ENCODE results near the gene LORICRIN. TPM values are rescaled to one million over a fixed set of nuclear protein-coding genes. Genes with fewer than 3 reads are reported as not detected.

The LORICRIN gene
- total and polyA plus RNA-seq, 9 of the 15 experiments (the other 6 are each of a cell fraction or from before 2014, with no cell fraction given), result not detected

DNA sequence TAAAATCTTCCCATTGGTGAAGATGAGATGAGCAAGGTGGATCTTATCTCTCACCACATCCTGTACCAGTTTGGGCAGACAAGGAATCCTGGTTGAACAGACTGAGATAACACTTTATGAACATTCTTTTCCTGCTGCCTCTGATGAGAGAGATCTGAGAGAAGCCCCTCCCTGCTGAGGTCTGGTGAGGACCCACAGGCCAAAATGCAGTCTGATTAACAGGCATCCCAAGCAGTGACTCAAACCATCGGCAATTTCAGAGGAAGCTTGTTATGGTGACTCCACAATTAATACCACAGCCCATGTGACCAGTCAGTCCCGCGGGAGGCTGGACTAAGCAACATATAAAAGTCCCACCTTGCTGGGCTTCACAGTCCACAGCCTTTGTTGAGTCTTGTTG lies 42.3 kb upstream of the LORICRIN start, which contains the start of gene PRR9:
Gene PRR9, plus strand, starts transcription at position 373 of the 400 bp plus-strand sequence. CDS start 561 bp downstream, outside the sequence.
- TF ChIP-seq TEAD1 (CRISPR knock-in tag; IDR thresholded peaks at IDR 0.05) (0 out of 4 replicates have a peak, but pooled peaks of 1 of the 2 experiments have one; percentile 18), RNF2 (IDR thresholded peaks at IDR 0.05) (peak; percentile 49; the same call in 1 of the 2 replicates), TRIM24 (IDR thresholded peaks at IDR 0.05) (no peak), SOX6 (IDR thresholded peaks at IDR 0.05) (0 out of 2 replicates have a peak, but pooled peaks have one; percentile 22), CBFA2T3 (IDR thresholded peaks at IDR 0.05) (peak; percentile 34), FOSL1 (tag; conservative IDR thresholded peaks at IDR 0.05) (peak; percentile 83), ARHGAP35 (IDR thresholded peaks at IDR 0.05; ENCODE audit: partially characterized antibody) (no peak), RBM34 (IDR thresholded peaks at IDR 0.05; ENCODE audit: borderline replicate concordance, insufficient read depth, low read length) (no peak), TEAD4 (IDR thresholded peaks at IDR 0.05; ENCODE audit: low read length) (peak; percentile 41; the same call in 1 of the 2 replicates), TEAD4 (CRISPR knock-in tag; IDR thresholded peaks at IDR 0.05; ENCODE audit: borderline replicate concordance) (no peak), CTBP1 (IDR thresholded peaks at IDR 0.05; ENCODE audit: borderline replicate concordance) (peak; percentile 44; the same call in 1 of the 2 replicates), GABPA (tag; conservative IDR thresholded peaks at IDR 0.05; ENCODE audit: low read depth) (peak; percentile 46; the same call in 1 of the 2 replicates), ETV1 (tag; conservative IDR thresholded peaks at IDR 0.05; ENCODE audit: low read depth) (peak; percentile 44), DNMT1 (IDR thresholded peaks at IDR 0.05) (no peak)
- TF ChIP-seq, protein P1, sequence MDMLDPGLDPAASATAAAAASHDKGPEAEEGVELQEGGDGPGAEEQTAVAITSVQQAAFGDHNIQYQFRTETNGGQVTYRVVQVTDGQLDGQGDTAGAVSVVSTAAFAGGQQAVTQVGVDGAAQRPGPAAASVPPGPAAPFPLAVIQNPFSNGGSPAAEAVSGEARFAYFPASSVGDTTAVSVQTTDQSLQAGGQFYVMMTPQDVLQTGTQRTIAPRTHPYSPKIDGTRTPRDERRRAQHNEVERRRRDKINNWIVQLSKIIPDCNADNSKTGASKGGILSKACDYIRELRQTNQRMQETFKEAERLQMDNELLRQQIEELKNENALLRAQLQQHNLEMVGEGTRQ (CRISPR knock-in tag; IDR thresholded peaks at IDR 0.05), result peak; percentile 63
- TF ChIP-seq, protein P2, sequence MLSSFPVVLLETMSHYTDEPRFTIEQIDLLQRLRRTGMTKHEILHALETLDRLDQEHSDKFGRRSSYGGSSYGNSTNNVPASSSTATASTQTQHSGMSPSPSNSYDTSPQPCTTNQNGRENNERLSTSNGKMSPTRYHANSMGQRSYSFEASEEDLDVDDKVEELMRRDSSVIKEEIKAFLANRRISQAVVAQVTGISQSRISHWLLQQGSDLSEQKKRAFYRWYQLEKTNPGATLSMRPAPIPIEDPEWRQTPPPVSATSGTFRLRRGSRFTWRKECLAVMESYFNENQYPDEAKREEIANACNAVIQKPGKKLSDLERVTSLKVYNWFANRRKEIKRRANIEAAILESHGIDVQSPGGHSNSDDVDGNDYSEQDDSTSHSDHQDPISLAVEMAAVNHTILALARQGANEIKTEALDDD (IDR thresholded peaks at IDR 0.05), result peak; percentile 50
- Histone ChIP-seq H3K4me2 (ENCODE audit: insufficient read depth, low read length) (no peak within 1 kb of the TSS), H3K9ac (ENCODE audit: insufficient read depth in 1 of 2, low read depth in 2 of 2, low read length in 2 of 2) (no peak within 1 kb of the TSS), H3K27me3 (ENCODE audit: control insufficient read depth in 2 of 2, insufficient read depth in 2 of 2, low read length in 2 of 2) (peaks cover 0 to 7% of the 10 kb centered on the region in 2 experiments; a peak in 1 of 5 replicates), H4K20me1 (replicated peaks; ENCODE audit: control insufficient read depth, insufficient read depth, low read length) (no peaks in the 10 kb centered on the region), H2AFZ (ENCODE audit: low read depth, low read length) (no peak within 1 kb of the TSS), H3K4me1 (replicated peaks in 1 of 2; ENCODE audit: control insufficient read depth in 2 of 2, insufficient read depth in 2 of 2, low read length in 2 of 2) (no peaks in the 10 kb centered on the region; a peak in 1 of 5 replicates), H3K9me1 (ENCODE audit: control insufficient read depth, insufficient read depth, low read length) (no peaks in the 10 kb centered on the region), H3K9me3 (replicated peaks; ENCODE audit: control insufficient read depth, insufficient read depth, low read depth, low read length) (no peaks in the 10 kb centered on the region), H3K79me2 (ENCODE audit: control insufficient read depth, insufficient read depth, low read length) (no peaks in the 10 kb centered on the region), H3K4me3 (no peak within 1 kb of the TSS), H3K27ac (ENCODE audit: extremely low read depth, low read depth, low read length) (no peak within 1 kb of the TSS), H3K36me3 (ENCODE audit: control insufficient read depth, insufficient read depth, low read length) (no peaks in the 10 kb centered on the region)
- no peak for ATAC-seq
- intact Hi-C loops (cut with micrococcal nuclease) (no loop called here), in situ Hi-C loops (cut with MboI) (no loop called here)
- FAIRE-seq, result no peak
- WGBS (ENCODE audit: insufficient coverage, low coverage, missing lambda C conversion rate), result 0% methylated on average over 3 of the region's 3 CpGs
- ChIA-PET CTCF (ENCODE audit: low intra/inter-chr PET ratio) (no interaction called here), POLR2A (no interaction called here)
- peak in 1 of 4 experiments; percentile 4 for DNase-seq (ENCODE audit: extremely low read depth in 1 of 4, low spot score in 3 of 4)
- BruUV-seq (replicated peaks), result no TSS peak
